Measurements from ENCODE around the gene FTCDNL1. TPM values are rescaled to one million over a fixed set of nuclear protein-coding genes. Genes with fewer than 3 reads are reported as not detected.

FTCDNL1 gene
- total RNA-seq, 1 donor from 2014 or later: 0.45 TPM

DNA sequence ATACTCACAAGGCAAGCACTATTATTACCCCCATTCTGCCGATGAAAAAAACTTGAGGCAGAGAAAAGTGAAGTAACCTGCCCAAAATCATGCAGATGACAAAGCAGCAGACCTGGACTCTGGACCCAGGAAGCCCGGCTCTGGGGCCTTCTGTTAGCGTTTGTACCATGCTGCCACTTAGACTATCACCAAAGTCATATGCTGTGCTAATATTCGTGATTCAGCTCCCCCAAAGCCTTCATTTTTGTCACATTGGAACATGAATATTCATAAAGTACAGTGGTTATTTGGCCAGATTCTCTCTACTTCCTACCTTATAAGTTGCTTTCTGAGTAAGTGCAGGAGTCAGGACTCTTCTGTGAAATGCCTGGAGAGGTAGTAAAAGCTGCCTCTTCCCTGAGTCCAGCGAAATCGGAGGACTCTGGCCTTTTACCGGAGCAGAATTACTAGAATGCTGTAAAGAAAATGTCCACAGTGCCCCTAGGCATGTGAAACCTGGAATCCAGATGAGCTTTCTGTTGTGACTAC, 86.7 kb downstream of the FTCDNL1 start:
- Histone ChIP-seq H3K4me2 (ENCODE audit: low read length) (no peak overlapping the region), H3K36me3 (ENCODE audit: insufficient read depth, low read length) (no peaks in the 10 kb centered on the region), H3K9me3 (ENCODE audit: insufficient read depth, low read depth, low read length) (no peaks in the 10 kb centered on the region), H3K79me2 (ENCODE audit: insufficient read depth, low read length) (no peaks in the 10 kb centered on the region), H2AFZ (ENCODE audit: low read depth, low read length) (no peak overlapping the region), H3K9ac (ENCODE audit: low read length) (no peak overlapping the region), H3K27me3 (ENCODE audit: insufficient read depth, low read length) (no peaks in the 10 kb centered on the region), H3K4me1 (ENCODE audit: insufficient read depth, low read length) (no peaks in the 10 kb centered on the region), H4K20me1 (ENCODE audit: insufficient read depth, low read length) (no peaks in the 10 kb centered on the region), H3K4me3 (ENCODE audit: insufficient read depth, low read depth, low read length) (no peak overlapping the region), H3K27ac (ENCODE audit: low read depth, low read length) (no peak overlapping the region)
- Mint-ChIP-seq H3K9me3 (ENCODE audit: unreplicated experiment) (no peaks in the 10 kb centered on the region), H3K27ac (ENCODE audit: unreplicated experiment) (no peak overlapping the region), H3K4me3 (ENCODE audit: unreplicated experiment) (no peak overlapping the region), H3K36me3 (ENCODE audit: low read depth, unreplicated experiment) (no peaks in the 10 kb centered on the region), H3K4me1 (ENCODE audit: low read depth, unreplicated experiment) (no peaks in the 10 kb centered on the region), H3K27me3 (ENCODE audit: low read depth, unreplicated experiment) (no peaks in the 10 kb centered on the region)
- FAIRE-seq (no peak), DNase-seq (ENCODE audit: low read depth) (no peak)
- TF ChIP-seq, protein P1, sequence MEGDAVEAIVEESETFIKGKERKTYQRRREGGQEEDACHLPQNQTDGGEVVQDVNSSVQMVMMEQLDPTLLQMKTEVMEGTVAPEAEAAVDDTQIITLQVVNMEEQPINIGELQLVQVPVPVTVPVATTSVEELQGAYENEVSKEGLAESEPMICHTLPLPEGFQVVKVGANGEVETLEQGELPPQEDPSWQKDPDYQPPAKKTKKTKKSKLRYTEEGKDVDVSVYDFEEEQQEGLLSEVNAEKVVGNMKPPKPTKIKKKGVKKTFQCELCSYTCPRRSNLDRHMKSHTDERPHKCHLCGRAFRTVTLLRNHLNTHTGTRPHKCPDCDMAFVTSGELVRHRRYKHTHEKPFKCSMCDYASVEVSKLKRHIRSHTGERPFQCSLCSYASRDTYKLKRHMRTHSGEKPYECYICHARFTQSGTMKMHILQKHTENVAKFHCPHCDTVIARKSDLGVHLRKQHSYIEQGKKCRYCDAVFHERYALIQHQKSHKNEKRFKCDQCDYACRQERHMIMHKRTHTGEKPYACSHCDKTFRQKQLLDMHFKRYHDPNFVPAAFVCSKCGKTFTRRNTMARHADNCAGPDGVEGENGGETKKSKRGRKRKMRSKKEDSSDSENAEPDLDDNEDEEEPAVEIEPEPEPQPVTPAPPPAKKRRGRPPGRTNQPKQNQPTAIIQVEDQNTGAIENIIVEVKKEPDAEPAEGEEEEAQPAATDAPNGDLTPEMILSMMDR (IDR thresholded peaks at IDR 0.05; ENCODE audit: insufficient read depth, low read depth, low read length): no peak
- no peak for TF ChIP-seq EZH2 (IDR thresholded peaks at IDR 0.05; ENCODE audit: insufficient read depth, low read length)

DNA sequence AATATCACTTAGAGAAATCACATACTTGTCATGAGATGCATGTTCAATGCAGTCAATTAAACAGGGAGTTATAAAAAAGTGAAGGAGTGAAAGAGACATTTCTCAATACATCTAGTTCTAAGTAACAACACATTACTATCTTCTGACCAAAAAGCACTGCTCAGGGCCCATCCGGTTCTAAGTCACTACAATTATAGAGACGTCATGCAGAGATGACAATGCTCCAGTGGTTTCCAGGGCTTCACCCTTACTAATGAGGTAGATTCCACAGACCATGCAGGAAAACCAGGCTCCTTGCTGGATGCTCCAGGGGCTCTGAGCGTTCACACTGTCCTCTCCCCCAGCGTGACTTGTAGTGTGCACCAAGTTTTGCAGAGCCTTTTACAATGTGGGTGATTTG, 88.0 kb downstream of the FTCDNL1 start:
- Mint-ChIP-seq H3K27me3 (ENCODE audit: low read depth, unreplicated experiment) (no peaks in the 10 kb centered on the region), H3K36me3 (ENCODE audit: low read depth, unreplicated experiment) (no peaks in the 10 kb centered on the region), H3K4me3 (ENCODE audit: unreplicated experiment) (no peak overlapping the region), H3K9me3 (ENCODE audit: unreplicated experiment) (no peaks in the 10 kb centered on the region), H3K27ac (ENCODE audit: unreplicated experiment) (no peak overlapping the region), H3K4me1 (ENCODE audit: low read depth, unreplicated experiment) (no peaks in the 10 kb centered on the region)
- TF ChIP-seq, protein P1 (IDR thresholded peaks at IDR 0.05; ENCODE audit: insufficient read depth, low read depth, low read length): no peak
- Histone ChIP-seq H3K36me3 (ENCODE audit: insufficient read depth, low read length) (no peaks in the 10 kb centered on the region), H3K9me3 (ENCODE audit: insufficient read depth, low read depth, low read length) (no peaks in the 10 kb centered on the region), H3K27me3 (ENCODE audit: insufficient read depth, low read length) (no peaks in the 10 kb centered on the region), H3K4me2 (ENCODE audit: low read length) (no peak overlapping the region), H3K27ac (ENCODE audit: low read depth, low read length) (no peak overlapping the region), H2AFZ (ENCODE audit: low read depth, low read length) (no peak overlapping the region), H3K4me3 (ENCODE audit: insufficient read depth, low read depth, low read length) (no peak overlapping the region), H3K4me1 (ENCODE audit: insufficient read depth, low read length) (no peaks in the 10 kb centered on the region), H3K9ac (ENCODE audit: low read length) (no peak overlapping the region), H4K20me1 (ENCODE audit: insufficient read depth, low read length) (no peaks in the 10 kb centered on the region), H3K79me2 (ENCODE audit: insufficient read depth, low read length) (no peaks in the 10 kb centered on the region)
- FAIRE-seq (no peak), DNase-seq (ENCODE audit: low read depth) (no peak)

DNA sequence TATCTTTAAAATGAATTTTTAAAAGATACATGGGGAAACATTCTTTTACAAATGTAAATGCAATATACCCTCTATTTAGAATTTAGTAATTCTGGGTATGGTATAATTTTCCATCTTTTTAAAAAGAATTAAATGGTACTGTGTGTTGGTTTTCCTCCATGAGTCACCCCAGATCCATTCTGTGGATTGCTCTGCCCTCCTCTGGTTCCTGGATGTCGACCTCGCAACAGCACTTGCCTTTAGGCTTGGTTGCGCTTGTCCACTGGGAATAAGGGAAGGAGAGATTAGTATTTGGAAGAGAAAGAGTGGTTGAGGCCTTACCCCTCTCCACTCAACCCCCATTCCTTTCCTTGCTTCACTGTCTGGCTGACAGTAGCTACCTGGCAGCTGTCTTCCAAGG, 90.4 kb downstream of the FTCDNL1 start:
- Histone ChIP-seq H3K9ac (ENCODE audit: low read length) (no peak overlapping the region), H2AFZ (ENCODE audit: low read depth, low read length) (no peak overlapping the region), H3K4me2 (ENCODE audit: low read length) (no peak overlapping the region), H3K4me1 (ENCODE audit: insufficient read depth, low read length) (no peaks in the 10 kb centered on the region), H3K27ac (ENCODE audit: low read depth, low read length) (no peak overlapping the region), H3K27me3 (ENCODE audit: insufficient read depth, low read length) (peaks cover 2% of the 10 kb centered on the region), H3K36me3 (ENCODE audit: insufficient read depth, low read length) (no peaks in the 10 kb centered on the region), H3K4me3 (ENCODE audit: insufficient read depth, low read depth, low read length) (no peak overlapping the region), H3K9me3 (ENCODE audit: insufficient read depth, low read depth, low read length) (no peaks in the 10 kb centered on the region), H3K79me2 (ENCODE audit: insufficient read depth, low read length) (no peaks in the 10 kb centered on the region), H4K20me1 (ENCODE audit: insufficient read depth, low read length) (no peaks in the 10 kb centered on the region)
- Mint-ChIP-seq H3K4me1 (ENCODE audit: low read depth, unreplicated experiment) (no peaks in the 10 kb centered on the region), H3K4me3 (ENCODE audit: unreplicated experiment) (no peak overlapping the region), H3K36me3 (ENCODE audit: low read depth, unreplicated experiment) (no peaks in the 10 kb centered on the region), H3K27me3 (ENCODE audit: low read depth, unreplicated experiment) (no peaks in the 10 kb centered on the region), H3K9me3 (ENCODE audit: unreplicated experiment) (no peaks in the 10 kb centered on the region), H3K27ac (ENCODE audit: unreplicated experiment) (no peak overlapping the region)
- TF ChIP-seq, protein P1 (IDR thresholded peaks at IDR 0.05; ENCODE audit: insufficient read depth, low read depth, low read length): no peak
- no peak for TF ChIP-seq EZH2 (IDR thresholded peaks at IDR 0.05; ENCODE audit: insufficient read depth, low read length)
- DNase-seq (ENCODE audit: low read depth) (no peak), FAIRE-seq (no peak)
